Activated CD4-positive, alpha-beta T cell treated with anti-CD3 and anti-CD28 coated beads, Interleukin-2, amount 50 U/mL, for 4 hours (primary cell): Measurements from ENCODE around the gene ZNF750.

Experiments used
- DNase-seq, 2 experiments: peaks; one replicate each; pipeline ENCODE4 v3.0.0-alpha.2; 2020

The ZNF750 gene

GRCh38 chr17:82839617-82840292, at the start of gene ZNF750:
Gene ZNF750, minus strand, starts transcription at chr17:82840022. Its CDS starts 7,568 bp downstream, at chr17:82832454.
- DNase-seq = no peak

GRCh38 chr17:82888583-82889495, 49.0 kb upstream of the ZNF750 start:
- no peak for DNase-seq

GRCh38 chr17:82887255-82888164, 47.7 kb upstream of the ZNF750 start:
- DNase-seq = no peak

GRCh38 chr17:82884970-82885353, 45.1 kb upstream of the ZNF750 start:
- no peak for DNase-seq

GRCh38 chr17:82884341-82884969, 44.6 kb upstream of the ZNF750 start:
- DNase-seq = no peak

- no peak for DNase-seq
Measured at GRCh38 chr17:82883419-82884031, 43.7 kb upstream of the ZNF750 start.

GRCh38 chr17:82882715-82883418, 43.0 kb upstream of the ZNF750 start:
- DNase-seq = peak; percentile 63 to 66

- DNase-seq = no peak
Measured at GRCh38 chr17:82881900-82882714, 42.3 kb upstream of the ZNF750 start.

- no peak for DNase-seq
Measured at GRCh38 chr17:82881324-82881823, 41.6 kb upstream of the ZNF750 start.

GRCh38 chr17:82880620-82881323, 41.0 kb upstream of the ZNF750 start:
- no peak for DNase-seq

GRCh38 chr17:82879241-82879640, 39.4 kb upstream of the ZNF750 start:
- DNase-seq = no peak

- DNase-seq = no peak
Measured at GRCh38 chr17:82878527-82878926, 38.7 kb upstream of the ZNF750 start.

- DNase-seq = no peak
Measured at GRCh38 chr17:82876602-82877379, 37.0 kb upstream of the ZNF750 start.

GRCh38 chr17:82876149-82876548, 36.3 kb upstream of the ZNF750 start:
- no peak for DNase-seq

- no peak for DNase-seq
Measured at GRCh38 chr17:82875407-82875856, 35.6 kb upstream of the ZNF750 start.

- no peak for DNase-seq
Measured at GRCh38 chr17:82874011-82874835, 34.4 kb upstream of the ZNF750 start.

- no peak for DNase-seq
Measured at GRCh38 chr17:82873521-82873920, 33.7 kb upstream of the ZNF750 start.
